H54 (cell line): ENCODE data around the gene LRRC18.

Experiments
- DNase-seq: peaks from one replicate; pipeline ENCODE4 v3.0.0; 2011; ENCODE audit warnings: low spot score, mixed read lengths; ENCODE audit not compliant: insufficient read length
- FAIRE-seq: peaks from 3 replicates; lab custom pipeline; 2011; peaks lifted over from hg19 to GRCh38; lab: Jason Lieb, UNC
- POLR2A ChIP-seq: IDR thresholded peaks from 2 replicates; pipeline ENCODE4 v1.6.1; 2011; ENCODE audit warnings: low read depth, mild to moderate bottlenecking, low read length

The LRRC18 gene

DNA sequence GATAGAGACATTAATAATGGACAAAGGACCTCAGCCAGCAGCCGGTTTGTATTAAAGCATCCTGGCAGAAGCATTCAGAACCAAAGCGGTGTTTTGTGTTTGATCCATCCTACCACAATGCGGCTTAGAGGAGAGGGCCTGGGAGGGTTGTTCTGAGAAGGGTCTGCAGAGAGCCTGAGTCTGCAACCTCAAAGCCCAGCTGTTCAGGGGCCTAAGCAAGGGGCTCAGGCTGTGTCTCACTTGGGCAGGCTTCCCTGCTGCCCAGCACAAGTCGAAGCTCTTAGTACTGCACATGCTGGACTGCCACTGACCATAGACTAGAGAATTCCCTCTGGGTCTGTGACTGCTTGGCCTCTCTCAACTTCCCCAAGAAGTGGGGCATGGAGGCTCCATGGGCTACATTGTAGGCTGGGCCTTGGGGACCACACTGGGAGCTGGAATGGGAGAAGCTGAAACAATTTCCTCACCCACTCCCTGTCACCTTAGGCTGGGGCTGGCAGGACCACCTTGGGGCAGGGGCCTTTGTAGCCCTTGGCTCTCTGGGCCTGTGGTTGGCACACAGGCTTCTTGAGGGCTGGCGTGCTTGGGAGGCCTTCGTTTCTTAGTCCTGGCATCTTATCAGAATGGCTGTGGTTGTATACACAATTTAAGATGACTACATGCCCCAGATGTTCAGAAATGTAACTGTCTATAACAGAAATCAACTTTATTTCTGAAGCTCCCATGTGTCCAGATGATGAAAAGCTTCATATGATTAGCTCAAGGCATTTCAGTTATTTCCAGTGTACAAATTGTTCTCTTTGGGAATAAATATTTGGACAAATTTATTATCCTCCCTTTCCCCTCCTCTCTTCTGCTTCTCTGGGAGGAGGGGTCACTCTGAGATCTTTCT, 44.5 kb downstream of the LRRC18 start:
- FAIRE-seq (no peak), DNase-seq (no peak)
- no peak for TF ChIP-seq POLR2A

DNA sequence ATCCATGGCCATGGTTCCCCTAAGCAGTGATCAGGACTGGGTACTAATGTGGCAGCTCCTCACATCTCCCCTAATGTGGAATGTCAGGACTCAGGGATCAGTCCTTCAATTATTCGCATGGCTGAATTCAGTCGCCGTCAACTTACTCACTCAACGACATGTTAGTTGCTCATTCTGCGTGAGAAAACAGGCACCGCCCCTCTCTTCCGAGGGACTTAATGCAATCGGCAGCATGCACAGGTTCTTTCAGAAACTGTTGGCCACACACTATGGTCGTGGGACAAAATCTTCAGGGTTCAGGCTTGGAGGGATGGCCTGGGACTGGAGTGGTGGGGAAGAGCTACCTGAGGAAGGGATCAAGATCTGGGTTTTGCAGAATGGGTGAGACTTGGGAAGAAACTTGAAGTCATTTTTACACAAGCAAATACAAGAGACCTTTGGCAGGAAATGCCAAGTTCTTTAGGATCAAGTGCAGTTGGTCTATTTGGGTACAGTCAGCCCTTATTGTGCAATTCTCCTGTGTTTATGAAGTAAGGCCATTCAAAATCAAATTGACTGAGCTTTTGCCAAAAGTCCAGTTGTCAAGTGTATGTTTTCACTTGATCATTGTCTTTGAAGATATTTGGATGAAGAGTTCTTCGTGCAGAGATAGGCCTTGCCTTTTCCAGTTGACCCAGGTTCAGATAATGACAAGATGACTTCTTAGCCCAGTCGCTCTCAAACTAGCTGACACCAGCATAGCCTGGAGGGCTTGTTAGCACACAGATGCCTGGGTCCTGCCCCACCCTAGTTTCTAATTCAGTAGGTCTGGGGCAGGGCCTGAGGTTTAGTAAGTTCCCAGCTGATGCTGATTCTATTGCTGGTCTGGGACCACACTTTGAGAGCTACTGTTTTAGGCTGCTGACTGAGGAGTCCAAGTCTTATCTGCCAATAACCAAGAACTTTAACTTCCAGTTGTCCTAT, 48.5 kb downstream of the LRRC18 start:
- DNase-seq, result no peak
- TF ChIP-seq POLR2A, result no peak
- FAIRE-seq, result no peak

DNA sequence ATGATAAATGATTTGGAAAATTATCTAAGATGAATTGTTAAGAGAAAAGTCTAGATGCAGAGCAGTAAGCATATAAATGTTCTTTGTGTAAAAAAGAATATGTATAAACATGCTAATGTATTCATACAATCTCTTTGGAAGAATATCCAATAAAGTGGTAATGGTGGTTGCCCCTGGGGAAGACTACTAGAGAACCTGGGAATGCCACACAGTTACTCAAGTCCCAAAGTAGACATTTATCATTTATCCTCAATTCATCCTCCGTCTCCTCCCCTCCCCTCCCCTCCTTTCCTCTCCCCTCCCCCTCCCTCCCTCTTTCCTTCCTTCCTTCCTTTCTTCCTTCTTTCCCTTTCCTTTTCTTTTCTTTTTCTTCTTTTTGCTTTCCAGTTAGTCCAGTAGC, 51.7 kb downstream of the LRRC18 start:
- DNase-seq (no peak), FAIRE-seq (no peak)
- TF ChIP-seq POLR2A, result no peak

DNA sequence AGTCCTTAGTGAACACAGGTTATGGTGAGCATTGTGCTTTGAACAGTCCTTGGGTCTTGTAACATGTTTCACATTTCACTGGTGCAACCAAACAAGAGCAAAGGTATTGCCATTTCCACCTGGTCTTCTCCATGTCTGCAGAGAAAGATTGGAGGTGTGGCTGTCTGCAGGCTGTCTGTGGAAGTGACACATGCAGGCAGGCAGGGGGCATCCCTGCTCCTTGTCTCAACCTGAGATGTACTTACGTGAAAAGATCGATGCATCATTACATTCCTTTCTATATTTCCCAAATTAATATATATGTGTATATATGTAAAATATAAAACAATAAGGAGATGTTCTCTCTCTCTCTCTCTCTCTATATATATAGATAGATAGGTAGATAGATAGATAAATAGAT, 54.3 kb downstream of the LRRC18 start:
- no peak for TF ChIP-seq POLR2A
- DNase-seq, result no peak
- no peak for FAIRE-seq

DNA sequence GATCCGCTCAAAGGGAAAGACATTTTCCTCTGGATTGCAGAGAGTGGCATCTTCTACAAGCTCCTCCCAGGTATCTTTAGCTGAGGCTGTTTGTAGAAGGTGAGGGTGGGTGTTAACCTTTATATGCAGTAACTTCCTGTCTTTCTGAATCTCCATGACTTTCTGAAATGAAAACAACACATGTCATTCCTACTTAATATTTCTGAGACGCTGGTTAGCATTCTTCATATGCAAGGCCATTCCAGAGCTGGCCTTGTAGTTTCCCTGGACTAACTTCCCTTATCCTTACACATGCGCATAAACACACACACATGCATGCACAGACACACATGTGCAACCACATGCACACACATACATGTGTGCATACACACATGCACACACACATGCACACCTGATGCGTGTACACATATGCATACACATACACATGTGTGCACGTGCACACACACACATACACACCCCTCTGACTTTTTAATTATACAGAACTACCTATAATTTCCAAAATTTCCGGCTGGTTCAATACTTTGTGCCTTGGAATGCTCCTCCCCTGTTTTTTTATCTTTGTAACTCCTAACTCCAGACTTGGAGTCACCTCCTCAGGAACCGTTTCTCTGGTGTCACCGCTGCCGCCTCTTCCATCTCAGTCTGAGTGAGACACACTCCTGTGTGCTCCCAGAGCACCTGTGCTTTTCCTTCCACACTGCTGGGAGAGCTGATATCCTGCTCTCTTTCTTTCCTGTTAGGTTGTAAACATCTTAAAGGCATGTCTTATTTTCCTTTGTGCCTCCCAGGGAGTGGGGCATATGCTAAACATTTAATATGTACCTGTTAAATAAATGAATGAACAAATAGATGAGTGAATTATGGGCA, 55.2 kb downstream of the LRRC18 start:
- no peak for FAIRE-seq
- DNase-seq, result no peak
- no peak for TF ChIP-seq POLR2A

DNA sequence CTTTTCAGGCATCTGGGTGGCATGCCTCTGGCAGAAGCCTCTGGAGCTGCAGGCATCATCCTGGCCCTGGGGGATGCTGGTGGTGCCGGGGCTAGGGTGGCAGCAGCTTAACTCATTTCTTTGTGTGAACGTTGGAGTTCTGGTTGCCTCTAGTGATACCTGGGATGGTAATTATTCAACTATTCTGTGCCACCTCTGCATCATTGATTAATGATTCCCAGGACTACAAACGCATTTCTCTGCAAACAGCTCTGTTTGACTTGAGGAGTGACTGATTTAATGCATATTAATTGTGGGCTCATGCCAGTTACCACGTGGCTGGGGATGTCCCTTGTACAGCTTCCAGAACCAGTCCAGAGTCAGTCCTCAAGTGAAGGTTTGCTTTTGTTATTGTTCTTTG, 55.9 kb downstream of the LRRC18 start:
- DNase-seq, result no peak
- no peak for FAIRE-seq
- no peak for TF ChIP-seq POLR2A

DNA sequence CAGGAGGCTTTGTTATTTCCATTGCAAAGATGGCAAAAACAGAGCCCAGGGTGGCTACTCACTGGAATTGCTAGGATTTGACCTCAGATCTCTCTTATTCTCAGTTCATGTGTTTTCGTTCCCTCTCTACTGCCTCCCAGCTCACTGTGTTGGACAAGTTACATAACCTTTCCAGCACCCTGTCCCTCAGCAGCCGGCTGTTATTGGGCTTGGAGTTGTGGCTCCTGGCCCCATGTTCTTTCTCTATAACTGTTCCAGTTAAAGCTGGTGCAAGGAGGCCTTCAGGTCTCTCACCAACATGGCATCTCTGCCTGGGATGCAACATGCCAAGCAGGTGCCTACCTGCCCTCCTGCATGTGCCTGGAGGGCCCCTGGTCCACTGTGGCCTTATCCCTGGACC, 56.8 kb downstream of the LRRC18 start:
- FAIRE-seq (no peak), DNase-seq (no peak)
- no peak for TF ChIP-seq POLR2A

DNA sequence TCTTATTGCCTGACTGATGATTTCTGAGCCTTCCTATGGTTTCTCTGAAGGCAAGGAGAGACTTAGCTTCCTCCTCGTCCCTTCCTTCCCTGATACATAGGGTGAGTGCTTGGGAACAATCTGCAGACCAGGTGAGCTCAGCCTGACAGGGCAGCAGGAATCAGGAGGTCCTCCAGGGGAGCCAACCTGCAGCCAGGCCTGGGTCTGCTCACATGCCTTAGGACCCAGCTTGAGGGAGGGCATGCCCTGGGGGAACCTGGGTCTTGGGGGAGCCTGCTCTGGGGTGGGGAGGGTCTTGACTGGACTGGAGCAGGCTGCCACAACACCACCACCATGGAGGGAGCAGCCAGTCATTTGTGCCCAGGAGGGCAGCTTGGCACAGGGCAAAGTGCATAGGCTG, 57.7 kb downstream of the LRRC18 start:
- TF ChIP-seq POLR2A, result no peak
- no peak for DNase-seq
- no peak for FAIRE-seq

DNA sequence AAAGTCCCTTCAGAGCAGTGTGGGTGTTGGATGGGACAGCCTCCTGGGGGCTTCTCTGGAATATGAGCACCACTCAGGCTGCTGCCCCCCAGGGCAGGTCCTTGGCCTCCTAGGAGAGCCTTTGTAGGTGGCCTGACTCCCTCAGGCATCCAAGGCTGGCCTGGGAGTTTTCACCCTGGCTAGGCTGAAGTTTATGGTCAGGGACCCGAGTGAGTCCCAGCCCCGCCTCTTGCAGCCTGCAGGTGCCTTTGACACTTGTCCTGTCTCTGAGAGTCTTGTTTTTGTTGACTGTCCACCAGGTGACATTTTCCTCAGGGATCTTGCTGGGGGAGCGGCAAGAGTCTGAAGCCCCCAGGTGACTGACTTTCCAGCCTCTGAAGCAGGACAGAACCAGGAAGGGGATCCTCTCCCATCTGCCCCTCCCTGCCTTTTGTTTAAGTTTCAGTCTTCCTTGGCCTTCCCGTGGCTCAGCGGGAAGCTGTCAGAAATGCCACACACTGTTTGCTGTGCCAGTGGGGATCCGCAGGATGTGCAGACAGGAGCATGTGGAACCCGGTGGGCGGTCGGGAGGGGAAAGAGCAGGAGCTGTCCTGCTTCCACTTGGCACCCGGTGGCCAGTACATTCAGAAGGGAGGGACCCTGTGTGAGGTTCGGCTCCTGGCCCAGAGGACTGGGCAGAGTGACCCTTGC, 59.5 kb downstream of the LRRC18 start:
- no peak for DNase-seq
- no peak for FAIRE-seq
- no peak for TF ChIP-seq POLR2A

DNA sequence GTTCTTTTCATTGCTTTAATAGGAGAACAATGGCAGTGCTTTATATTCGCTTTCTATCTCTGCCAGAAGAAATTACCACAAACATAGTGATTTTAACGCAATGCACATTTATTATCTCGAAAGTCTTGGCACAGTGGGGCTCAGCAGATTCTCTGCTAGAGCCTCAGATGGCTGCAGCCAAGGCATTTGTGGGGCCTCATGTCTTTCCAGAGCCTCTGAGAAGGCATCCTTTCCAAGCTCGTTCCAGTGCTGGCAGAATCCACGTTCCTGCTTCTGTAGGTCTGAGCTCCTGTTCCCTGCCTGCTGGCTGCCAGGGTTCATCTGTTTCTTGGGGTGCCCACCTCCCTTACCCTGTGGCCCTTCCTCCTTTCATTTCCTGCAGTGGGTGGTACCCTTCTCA, 60.2 kb downstream of the LRRC18 start:
- no peak for TF ChIP-seq POLR2A
- no peak for DNase-seq
- no peak for FAIRE-seq

DNA sequence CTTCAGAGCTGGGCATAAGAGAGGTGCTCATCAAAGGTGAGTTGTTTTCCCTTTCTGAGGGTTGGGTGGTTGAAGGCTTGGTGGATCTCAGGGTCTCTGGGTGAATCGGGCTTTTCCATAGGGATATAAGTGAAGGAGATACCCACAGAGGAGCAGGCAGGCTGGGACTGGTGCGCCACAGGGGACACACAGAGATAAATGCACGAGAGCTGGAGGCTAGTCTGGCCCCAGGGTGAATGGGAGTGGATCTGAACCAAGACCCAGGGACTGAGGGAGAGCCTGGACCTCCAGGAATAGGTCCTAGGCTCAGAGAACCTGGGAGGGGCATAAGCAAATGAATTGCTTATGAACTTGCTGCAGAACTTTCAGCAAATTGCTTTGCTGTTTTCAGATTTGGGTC, 61.5 kb downstream of the LRRC18 start:
- FAIRE-seq (no peak), DNase-seq (no peak)

DNA sequence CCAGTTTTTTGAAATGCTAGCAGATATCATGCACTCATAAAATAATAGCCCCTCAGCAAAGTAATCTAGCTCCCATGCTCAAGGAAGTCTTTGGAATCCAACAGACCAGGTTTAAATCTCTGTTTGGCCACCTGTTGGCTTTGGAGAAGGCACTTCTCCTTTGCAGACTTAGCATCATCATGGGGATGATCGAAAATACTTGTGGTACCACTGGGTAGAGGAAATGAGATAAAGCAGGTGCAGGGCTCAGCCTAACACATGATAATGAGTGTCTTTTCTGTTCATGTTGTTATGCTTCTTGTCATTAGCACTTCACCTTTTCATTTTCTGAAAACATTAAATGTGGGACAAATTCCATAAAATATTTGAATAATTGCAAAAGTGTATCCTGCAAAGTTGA, 67.4 kb downstream of the LRRC18 start:
- DNase-seq (no peak), FAIRE-seq (no peak)
- no peak for TF ChIP-seq POLR2A

More for the DNA sequence above, 61.5 kb downstream of the LRRC18 start:
- TF ChIP-seq POLR2A, result no peak
